UCSD-AML1 (cell line): ENCODE results near the gene HEXIM2.

Experiments
- DNase-seq: peaks from one replicate; lab custom pipeline; 2025; ENCODE audit not compliant: unreplicated experiment; lab: John Stamatoyannopoulos, UW

Gene HEXIM2

GRCh38 chr17:45143767-45144198 is 17.9 kb upstream of the HEXIM2 start:
- DNase-seq = no peak

- DNase-seq = no peak
These were observed 17.3 kb upstream of the HEXIM2 start for GRCh38 chr17:45144199-45145034.

- no peak for DNase-seq
These were observed 16.7 kb upstream of the HEXIM2 start for GRCh38 chr17:45145035-45145389.

GRCh38 chr17:45146166-45146565 is 15.5 kb upstream of the HEXIM2 start:
- DNase-seq = no peak

GRCh38 chr17:45146592-45146889 is 15.1 kb upstream of the HEXIM2 start:
- DNase-seq = no peak

GRCh38 chr17:45146890-45147580 is 14.6 kb upstream of the HEXIM2 start:
- peak; percentile 94 for DNase-seq

- peak; percentile 94 for DNase-seq
These were observed 14.0 kb upstream of the HEXIM2 start for GRCh38 chr17:45147581-45148182.

GRCh38 chr17:45148183-45149036 is 13.3 kb upstream of the HEXIM2 start, which contains the start of gene HEXIM1:
TSS of gene HEXIM1 (plus strand) at chr17:45148475. CDS start at chr17:45149191, 716 bp downstream.
- peak; percentile 100 for DNase-seq

GRCh38 chr17:45149037-45149668 is 12.5 kb upstream of the HEXIM2 start:
- peak; percentile 86 for DNase-seq

- DNase-seq = peak; percentile 71
These were observed 11.7 kb upstream of the HEXIM2 start for GRCh38 chr17:45149669-45150664.

GRCh38 chr17:45150911-45151809 is 10.5 kb upstream of the HEXIM2 start:
- no peak for DNase-seq

GRCh38 chr17:45155029-45155428 is 6.6 kb upstream of the HEXIM2 start:
- DNase-seq = no peak

GRCh38 chr17:45155483-45155882 is 6.2 kb upstream of the HEXIM2 start:
- no peak for DNase-seq

GRCh38 chr17:45156242-45156641 is 5.4 kb upstream of the HEXIM2 start:
- no peak for DNase-seq

GRCh38 chr17:45160447-45161287 is 1.0 kb upstream of the HEXIM2 start:
- DNase-seq = peak; percentile 74

- DNase-seq = no peak
These were observed 481 bp downstream of the HEXIM2 start for GRCh38 chr17:45162025-45162687.

GRCh38 chr17:45164734-45165269 is 3.1 kb downstream of the HEXIM2 start:
- DNase-seq = no peak
